A549 (cell line): Measurements from ENCODE around the gene CNOT1.

Experiments
- CBX8 ChIP-seq: fragments of 200-600 bp; sonication (generic); IDR thresholded peaks from 2 replicates; pipeline ENCODE4 v1.6.1; 2016
- CEBPB ChIP-seq, 2 experiments: fragments of >200 bp in 1 of 2; sonication (Bioruptor Twin) in 1 of 2; formaldehyde crosslinking in 1 of 2; IDR thresholded peaks; 2 replicates each; pipeline ENCODE4 v1.6.1; 2012 to 2016
- EP300 ChIP-seq, 2 experiments: fragments of >200 bp; sonication (Bioruptor Twin); formaldehyde crosslinking; IDR thresholded peaks; 2 replicates in 1 of 2; 3 replicates in 1 of 2; pipeline ENCODE4 v1.6.1; 2016 to 2017
- HOXA7 ChIP-seq: fragments of 250-450 bp; sonication (Bioruptor Pico); IDR thresholded peaks from 2 replicates; pipeline ENCODE4 v1.5.0; 2020; ENCODE audit warnings: mild to moderate bottlenecking, moderate library complexity
- JUN ChIP-seq, 2 experiments: fragments of >200 bp; sonication (Bioruptor Twin); formaldehyde crosslinking; IDR thresholded peaks; 2 replicates in 1 of 2; 3 replicates in 1 of 2; pipeline ENCODE4 v1.6.1; 2016 to 2017
- MAFK ChIP-seq: fragments of 450-650 bp; IDR thresholded peaks from 2 replicates; pipeline ENCODE4 v1.6.1; 2014; ENCODE audit not compliant: partially characterized antibody
- NR3C1 ChIP-seq: fragments of >200 bp; sonication (Bioruptor Twin); formaldehyde crosslinking; IDR thresholded peaks from 3 replicates; pipeline ENCODE4 v1.6.1; 2017
- PHF8 ChIP-seq: fragments of 200-600 bp; sonication (generic); IDR thresholded peaks from 2 replicates; pipeline ENCODE4 v1.6.1; 2016; ENCODE audit warnings: low read depth, mild to moderate bottlenecking, antibody characterized with exemption, moderate library complexity, borderline replicate concordance
- POLR2A ChIP-seq: IDR thresholded peaks from 2 replicates; pipeline ENCODE4 v1.6.1; 2012; ENCODE audit warnings: mild to moderate bottlenecking, low read length
- SMC3 ChIP-seq: fragments of >200 bp; sonication (Bioruptor Twin); formaldehyde crosslinking; IDR thresholded peaks from 3 replicates; pipeline ENCODE4 v1.6.1; 2018; ENCODE audit warnings: inconsistent platforms
- TF ChIP-seq, protein P1 (sequence below): fragments of >200 bp; sonication (Bioruptor Twin); formaldehyde crosslinking; IDR thresholded peaks from 3 replicates; pipeline ENCODE4 v1.5.1; 2016
- TF ChIP-seq, protein P2 (sequence below): fragments of 200-600 bp; sonication (generic); IDR thresholded peaks from 2 replicates; pipeline ENCODE4 v1.6.1; 2016; ENCODE audit warnings: antibody characterized with exemption, mild to moderate bottlenecking, moderate library complexity

DNA sequence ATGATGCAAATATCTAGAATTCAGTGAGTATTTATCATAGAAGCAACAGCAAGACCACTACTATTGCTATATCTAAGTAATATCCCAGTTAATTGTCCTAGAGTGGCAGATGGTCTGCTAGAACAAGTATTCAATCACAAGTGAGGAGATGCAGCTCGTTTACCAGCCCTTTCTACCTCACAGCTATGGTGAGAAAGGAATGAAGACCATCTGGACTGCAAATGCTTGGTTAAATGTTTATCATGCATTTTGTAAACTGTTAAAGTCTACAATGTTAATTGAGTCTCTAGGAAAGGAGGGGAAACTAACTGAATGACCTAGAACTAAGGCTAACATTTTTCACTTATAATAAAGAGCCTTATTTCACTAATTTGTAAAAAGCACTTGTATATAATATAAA, 52.5 kb downstream of the CNOT1 start:
- TF ChIP-seq, protein P1, sequence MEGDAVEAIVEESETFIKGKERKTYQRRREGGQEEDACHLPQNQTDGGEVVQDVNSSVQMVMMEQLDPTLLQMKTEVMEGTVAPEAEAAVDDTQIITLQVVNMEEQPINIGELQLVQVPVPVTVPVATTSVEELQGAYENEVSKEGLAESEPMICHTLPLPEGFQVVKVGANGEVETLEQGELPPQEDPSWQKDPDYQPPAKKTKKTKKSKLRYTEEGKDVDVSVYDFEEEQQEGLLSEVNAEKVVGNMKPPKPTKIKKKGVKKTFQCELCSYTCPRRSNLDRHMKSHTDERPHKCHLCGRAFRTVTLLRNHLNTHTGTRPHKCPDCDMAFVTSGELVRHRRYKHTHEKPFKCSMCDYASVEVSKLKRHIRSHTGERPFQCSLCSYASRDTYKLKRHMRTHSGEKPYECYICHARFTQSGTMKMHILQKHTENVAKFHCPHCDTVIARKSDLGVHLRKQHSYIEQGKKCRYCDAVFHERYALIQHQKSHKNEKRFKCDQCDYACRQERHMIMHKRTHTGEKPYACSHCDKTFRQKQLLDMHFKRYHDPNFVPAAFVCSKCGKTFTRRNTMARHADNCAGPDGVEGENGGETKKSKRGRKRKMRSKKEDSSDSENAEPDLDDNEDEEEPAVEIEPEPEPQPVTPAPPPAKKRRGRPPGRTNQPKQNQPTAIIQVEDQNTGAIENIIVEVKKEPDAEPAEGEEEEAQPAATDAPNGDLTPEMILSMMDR, result no peak
- no peak for TF ChIP-seq JUN (IDR thresholded peaks at IDR 0.05)
- no peak for TF ChIP-seq CEBPB (IDR thresholded peaks at IDR 0.05)
- TF ChIP-seq NR3C1, result no peak
- no peak for TF ChIP-seq HOXA7 (CRISPR knock-in tag)
- TF ChIP-seq PHF8, result no peak
- TF ChIP-seq, protein P2, sequence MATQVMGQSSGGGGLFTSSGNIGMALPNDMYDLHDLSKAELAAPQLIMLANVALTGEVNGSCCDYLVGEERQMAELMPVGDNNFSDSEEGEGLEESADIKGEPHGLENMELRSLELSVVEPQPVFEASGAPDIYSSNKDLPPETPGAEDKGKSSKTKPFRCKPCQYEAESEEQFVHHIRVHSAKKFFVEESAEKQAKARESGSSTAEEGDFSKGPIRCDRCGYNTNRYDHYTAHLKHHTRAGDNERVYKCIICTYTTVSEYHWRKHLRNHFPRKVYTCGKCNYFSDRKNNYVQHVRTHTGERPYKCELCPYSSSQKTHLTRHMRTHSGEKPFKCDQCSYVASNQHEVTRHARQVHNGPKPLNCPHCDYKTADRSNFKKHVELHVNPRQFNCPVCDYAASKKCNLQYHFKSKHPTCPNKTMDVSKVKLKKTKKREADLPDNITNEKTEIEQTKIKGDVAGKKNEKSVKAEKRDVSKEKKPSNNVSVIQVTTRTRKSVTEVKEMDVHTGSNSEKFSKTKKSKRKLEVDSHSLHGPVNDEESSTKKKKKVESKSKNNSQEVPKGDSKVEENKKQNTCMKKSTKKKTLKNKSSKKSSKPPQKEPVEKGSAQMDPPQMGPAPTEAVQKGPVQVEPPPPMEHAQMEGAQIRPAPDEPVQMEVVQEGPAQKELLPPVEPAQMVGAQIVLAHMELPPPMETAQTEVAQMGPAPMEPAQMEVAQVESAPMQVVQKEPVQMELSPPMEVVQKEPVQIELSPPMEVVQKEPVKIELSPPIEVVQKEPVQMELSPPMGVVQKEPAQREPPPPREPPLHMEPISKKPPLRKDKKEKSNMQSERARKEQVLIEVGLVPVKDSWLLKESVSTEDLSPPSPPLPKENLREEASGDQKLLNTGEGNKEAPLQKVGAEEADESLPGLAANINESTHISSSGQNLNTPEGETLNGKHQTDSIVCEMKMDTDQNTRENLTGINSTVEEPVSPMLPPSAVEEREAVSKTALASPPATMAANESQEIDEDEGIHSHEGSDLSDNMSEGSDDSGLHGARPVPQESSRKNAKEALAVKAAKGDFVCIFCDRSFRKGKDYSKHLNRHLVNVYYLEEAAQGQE, result no peak
- TF ChIP-seq POLR2A, result no peak
- TF ChIP-seq MAFK, result no peak
- TF ChIP-seq EP300 (IDR thresholded peaks at IDR 0.05), result no peak
- no peak for TF ChIP-seq CBX8
- TF ChIP-seq SMC3, result no peak
